Keratinocyte (primary cell): Measurements from ENCODE around the gene CDK14.

Experiments used
- CTCF ChIP-seq, 3 experiments: IDR thresholded peaks in 1 of 3; conservative IDR thresholded peaks in 1 of 3; optimal IDR thresholded peaks in 1 of 3; 2 replicates in 2 of 3; 3 replicates in 1 of 3; pipeline versions ENCODE3 to v1.5.1; 2011; ENCODE audit warnings: low read length in 3 of 3, mild to moderate bottlenecking in 3 of 3, moderate library complexity in 2 of 3, control low read depth in 1 of 3, inconsistent platforms in 1 of 3; ENCODE audit not compliant: insufficient read depth in 2 of 3; ENCODE audit errors: extremely low read depth in 1 of 3
- EZH2 ChIP-seq: IDR thresholded peaks from one replicate; pipeline ENCODE4 v1.6.1; 2012; ENCODE audit warnings: inconsistent platforms, mild to moderate bottlenecking, low read length, moderate library complexity

DNA sequence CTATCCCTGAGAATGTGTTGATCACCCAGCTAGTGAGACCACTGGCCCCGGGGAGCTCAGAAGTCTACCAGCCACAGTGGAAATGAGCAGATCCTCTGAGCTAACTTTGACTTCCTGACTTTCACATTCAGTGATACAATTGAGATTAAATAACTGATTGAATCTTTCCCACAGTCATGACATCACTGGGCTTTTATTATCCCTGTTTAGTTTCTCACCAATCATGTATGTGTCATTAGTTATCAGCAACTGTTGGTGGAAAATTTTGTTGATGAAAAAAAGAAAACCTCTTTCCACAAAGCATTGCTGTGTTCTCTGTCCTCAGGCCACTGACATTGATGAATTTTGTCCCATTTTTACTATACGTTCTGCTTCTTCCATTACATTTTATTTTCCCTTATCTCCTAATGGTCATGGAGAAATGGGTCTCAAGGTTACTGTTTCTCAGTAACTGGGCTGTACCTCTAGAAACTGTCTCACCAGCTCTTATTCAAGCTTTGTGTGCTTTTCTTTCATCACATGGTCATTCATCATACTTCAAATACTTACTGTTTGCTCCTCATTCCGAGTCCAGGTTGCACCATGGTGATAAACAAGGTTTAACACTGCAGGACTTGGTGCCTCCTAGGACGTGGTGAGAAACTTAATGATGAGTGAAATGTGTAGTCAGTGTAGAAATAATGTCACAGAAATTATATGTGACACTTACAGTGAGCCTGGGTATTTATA lies 304.7 kb downstream of the CDK14 start:
- TF ChIP-seq CTCF (optimal IDR thresholded peaks at IDR 0.05 in 1 of 3, IDR thresholded peaks at IDR 0.05 in 1 of 3, conservative IDR thresholded peaks at IDR 0.05 in 1 of 3; ENCODE audit: extremely low read depth in 1 of 3, insufficient read depth in 2 of 3, low read length in 3 of 3) (no peak), EZH2 (no peak)
